Gastroesophageal sphincter (tissue), 4 donors: ENCODE measurements around the gene DOCK9. TPM values are rescaled to one million over a fixed set of nuclear protein-coding genes. Genes with fewer than 3 reads are reported as not detected.

Source experiments
- ATAC-seq: fragments of 150-250 bp; one replicate; pipeline ENCODE4 v1.9.1; 2016; ENCODE audit warnings: mild to moderate bottlenecking, moderate library complexity
- H3K27ac ChIP-seq, 4 donors: fragments of 200-600 bp; sonication (generic) in 3 of 4; 1 replicate in 3 of 4; 2 replicates in 1 of 4; pipeline ENCODE4 v1.5.1; 2016 to 2019
- H3K27me3 ChIP-seq: fragments of 200-600 bp; sonication (generic); one replicate; pipeline ENCODE4 v1.5.1; 2019
- H3K36me3 ChIP-seq, 2 donors: fragments of 200-600 bp; sonication (generic); one replicate each; pipeline ENCODE4 v1.5.1; 2019; ENCODE audit warnings: control low read depth in 1 of 2
- H3K4me1 ChIP-seq, 3 donors: fragments of 200-600 bp; sonication (generic); 1 replicate in 2 of 3; 2 replicates in 1 of 3; pipeline ENCODE4 v1.5.1; 2016 to 2019; ENCODE audit warnings: control low read depth in 2 of 3
- H3K4me3 ChIP-seq, 2 donors: fragments of 200-600 bp; sonication (generic); one replicate each; pipeline ENCODE4 v1.5.1; 2019; ENCODE audit warnings: mild to moderate bottlenecking in 1 of 2, moderate library complexity in 1 of 2
- H3K9me3 ChIP-seq, 3 donors: fragments of 200-600 bp; sonication (generic); one replicate each; pipeline ENCODE4 v1.5.1; 2017 to 2019; ENCODE audit warnings: control low read depth in 2 of 3
- EP300 ChIP-seq: sonication (generic); formaldehyde crosslinking; IDR thresholded peaks from one replicate; pipeline ENCODE4 v1.6.1; 2017; ENCODE audit warnings: antibody characterized with exemption, mild to moderate bottlenecking
- POLR2A ChIP-seq, 2 donors: fragments of 450-650 bp; IDR thresholded peaks; one replicate each; pipeline ENCODE4 v1.6.1; 2017; ENCODE audit warnings: antibody characterized with exemption in 2 of 2, mild to moderate bottlenecking in 2 of 2, moderate library complexity in 1 of 2
- POLR2AphosphoS5 ChIP-seq: sonication (generic); formaldehyde crosslinking; IDR thresholded peaks from one replicate; pipeline ENCODE4 v1.6.1; 2017; ENCODE audit warnings: antibody characterized with exemption
- WGBS, 2 donors: methylation state at CpG; one replicate each; pipeline ENCODE4 v1.1.5; 2018; ENCODE audit warnings: low coverage in 1 of 2; 5-methylcytosine and 5-hydroxymethylcytosine counted together
- total RNA-seq, 4 donors: library from RNA; depleted of rRNA; stranded (reverse); fragments of >200 nt; gene quantifications; one replicate each; pipeline ENCODE4 v1.1.0, GENCODE V29; 2016
- TF ChIP-seq, protein P1 (sequence below), 4 experiments: fragments of 200-600 bp in 2 of 4; fragments of 450-650 bp in 2 of 4; sonication (generic) in 1 of 4; IDR thresholded peaks; one replicate each; pipeline ENCODE4 v1.5.1; 2017 to 2019; ENCODE audit warnings: antibody characterized with exemption in 4 of 4, mild to moderate bottlenecking in 2 of 4, moderate library complexity in 2 of 4

Gene DOCK9
- total RNA-seq, 4 donors from 2014 or later: 84.1 to 203 (median 150) TPM

DNA sequence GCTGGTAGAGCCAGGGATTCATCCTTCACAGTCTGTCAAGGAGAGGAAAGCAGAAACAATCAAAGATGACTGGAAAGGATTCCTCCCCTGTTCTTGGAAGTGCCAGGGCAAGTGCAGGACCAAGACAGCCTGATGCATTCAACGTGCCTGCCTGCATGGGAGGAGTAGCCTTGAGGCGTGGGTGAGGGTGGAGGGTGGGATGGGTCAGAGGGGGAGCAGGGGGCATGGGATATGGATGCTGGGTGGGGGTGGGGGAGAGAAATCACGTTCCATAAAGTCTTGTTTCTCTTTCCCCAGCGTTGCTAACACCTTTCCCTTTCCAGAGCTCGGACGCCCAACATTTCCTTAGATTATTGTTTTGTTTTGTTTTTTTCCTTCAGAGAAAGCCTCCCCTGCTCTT lies 117.4 kb downstream of the DOCK9 start:
- ATAC-seq: no peak
- H3K27me3 ChIP-seq: no peaks in the 10 kb centered on the region
- H3K4me1 ChIP-seq: peaks cover 0 to 26% (median 0%) of the 10 kb centered on the region in 3 donors
- TF ChIP-seq POLR2AphosphoS5 (no peak), EP300 (no peak), POLR2A (IDR thresholded peaks at IDR 0.05) (no peak)
- TF ChIP-seq, protein P1, sequence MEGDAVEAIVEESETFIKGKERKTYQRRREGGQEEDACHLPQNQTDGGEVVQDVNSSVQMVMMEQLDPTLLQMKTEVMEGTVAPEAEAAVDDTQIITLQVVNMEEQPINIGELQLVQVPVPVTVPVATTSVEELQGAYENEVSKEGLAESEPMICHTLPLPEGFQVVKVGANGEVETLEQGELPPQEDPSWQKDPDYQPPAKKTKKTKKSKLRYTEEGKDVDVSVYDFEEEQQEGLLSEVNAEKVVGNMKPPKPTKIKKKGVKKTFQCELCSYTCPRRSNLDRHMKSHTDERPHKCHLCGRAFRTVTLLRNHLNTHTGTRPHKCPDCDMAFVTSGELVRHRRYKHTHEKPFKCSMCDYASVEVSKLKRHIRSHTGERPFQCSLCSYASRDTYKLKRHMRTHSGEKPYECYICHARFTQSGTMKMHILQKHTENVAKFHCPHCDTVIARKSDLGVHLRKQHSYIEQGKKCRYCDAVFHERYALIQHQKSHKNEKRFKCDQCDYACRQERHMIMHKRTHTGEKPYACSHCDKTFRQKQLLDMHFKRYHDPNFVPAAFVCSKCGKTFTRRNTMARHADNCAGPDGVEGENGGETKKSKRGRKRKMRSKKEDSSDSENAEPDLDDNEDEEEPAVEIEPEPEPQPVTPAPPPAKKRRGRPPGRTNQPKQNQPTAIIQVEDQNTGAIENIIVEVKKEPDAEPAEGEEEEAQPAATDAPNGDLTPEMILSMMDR (IDR thresholded peaks at IDR 0.05): no peak
- no peak overlapping the region for H3K4me3 ChIP-seq
- H3K9me3 ChIP-seq: no peaks in the 10 kb centered on the region
- 54 to 62% methylated on average over 3 to 5 of the region's 6 CpGs for WGBS, 2 donors
- peaks cover 5 to 84% of the 10 kb centered on the region in 2 donors for H3K36me3 ChIP-seq
- no peak overlapping the region for H3K27ac ChIP-seq

DNA sequence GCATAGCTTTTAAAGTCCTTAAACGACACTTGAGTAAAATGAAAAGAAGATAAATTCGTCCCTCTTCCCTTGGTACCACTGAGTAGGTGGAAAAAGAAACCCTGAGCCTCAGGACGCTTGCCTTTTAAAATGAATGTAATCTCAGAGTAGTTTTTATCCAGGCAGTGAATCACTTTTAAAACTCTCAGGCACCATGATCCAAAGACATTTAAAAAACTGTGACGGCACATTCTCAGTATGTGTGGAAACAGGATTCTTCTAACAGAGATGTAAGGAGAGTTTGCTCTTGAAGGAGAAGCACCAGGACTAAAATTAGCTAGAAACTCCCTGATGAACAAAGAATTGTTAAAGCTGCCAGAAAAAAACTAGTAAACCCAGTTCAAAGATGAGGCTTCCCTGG lies 119.7 kb downstream of the DOCK9 start:
- H3K4me1 ChIP-seq: peaks cover 0 to 39% (median 0%) of the 10 kb centered on the region in 3 donors
- 27 to 29% methylated on average over 4 of the region's 4 CpGs for WGBS, 2 donors
- no peak for TF ChIP-seq POLR2A (IDR thresholded peaks at IDR 0.05)
- no peak for TF ChIP-seq EP300
- TF ChIP-seq, protein P1 (IDR thresholded peaks at IDR 0.05): no peak
- no peak for TF ChIP-seq POLR2AphosphoS5
- H3K4me3 ChIP-seq: no peak overlapping the region
- ATAC-seq: no peak
- H3K36me3 ChIP-seq: peaks cover 5 to 87% of the 10 kb centered on the region in 2 donors
- no peaks in the 10 kb centered on the region for H3K9me3 ChIP-seq
- H3K27ac ChIP-seq: peak overlapping the region in 3 of 4 donors; percentile 54 to 62 (median 59)
- no peaks in the 10 kb centered on the region for H3K27me3 ChIP-seq

DNA sequence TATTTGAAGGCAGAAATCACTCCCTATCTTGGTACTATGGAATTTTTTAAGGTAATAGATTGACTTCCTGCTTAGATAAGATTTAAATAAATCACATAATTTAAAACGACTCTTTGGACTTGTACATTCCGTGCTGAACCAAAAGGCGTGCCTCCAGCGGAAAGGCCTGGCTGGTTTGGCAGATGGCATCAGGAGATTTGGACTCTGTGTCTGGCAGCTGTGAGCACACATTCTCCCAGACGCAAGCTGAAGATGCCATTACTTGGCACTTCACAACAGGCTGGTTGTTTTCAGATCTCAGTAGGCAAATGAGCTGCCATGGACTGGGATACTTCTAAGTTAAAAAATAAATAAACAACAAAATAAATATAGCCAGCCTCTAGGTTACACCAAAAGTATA lies 120.9 kb downstream of the DOCK9 start:
- peak overlapping the region in 3 of 4 donors; percentile 32 to 62 (median 54) for H3K27ac ChIP-seq
- no peak for ATAC-seq

DNA sequence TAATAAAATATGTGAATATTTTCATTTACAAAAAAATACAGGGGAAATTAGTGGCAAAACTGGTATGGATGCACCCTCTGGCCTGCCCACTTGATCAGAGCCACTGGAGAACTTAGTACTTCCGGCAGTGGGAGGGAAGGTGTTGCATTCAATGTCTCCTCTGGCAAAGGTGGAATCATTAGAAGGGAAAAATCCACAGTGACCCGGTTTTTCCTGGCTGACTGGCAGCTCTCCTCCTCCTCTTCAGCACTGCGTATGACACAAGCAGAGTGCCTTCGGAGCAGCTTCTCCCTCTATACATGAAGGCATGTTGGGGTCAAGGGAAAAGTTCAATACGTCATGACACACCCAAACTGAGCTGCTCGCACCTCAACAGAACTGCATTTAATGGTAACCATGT lies 123.4 kb downstream of the DOCK9 start:
- ATAC-seq: no peak
- Histone ChIP-seq H3K27me3 (no peaks in the 10 kb centered on the region), H3K27ac (peak overlapping the region in 2 of 4 donors; percentile 28 to 39), H3K4me3 (no peak overlapping the region), H3K9me3 (no peaks in the 10 kb centered on the region), H3K36me3 (peaks cover 0 to 71% of the 10 kb centered on the region in 2 donors), H3K4me1 (peaks cover 0 to 49% (median 0%) of the 10 kb centered on the region in 3 donors)
- TF ChIP-seq EP300 (no peak), POLR2AphosphoS5 (no peak), POLR2A (IDR thresholded peaks at IDR 0.05) (no peak)
- TF ChIP-seq, protein P1 (IDR thresholded peaks at IDR 0.05): no peak
- 70 to 86% methylated on average over 3 to 5 of the region's 6 CpGs for WGBS, 2 donors

More for the DNA sequence above, 120.9 kb downstream of the DOCK9 start:
- no peak overlapping the region for H3K4me3 ChIP-seq
- H3K4me1 ChIP-seq: peaks cover 0 to 49% (median 0%) of the 10 kb centered on the region in 3 donors
- no peaks in the 10 kb centered on the region for H3K9me3 ChIP-seq
- H3K27me3 ChIP-seq: no peaks in the 10 kb centered on the region
- peaks cover 0 to 78% of the 10 kb centered on the region in 2 donors for H3K36me3 ChIP-seq
- WGBS, 2 donors: 41 to 67% methylated on average over 3 to 5 of the region's 5 CpGs
- TF ChIP-seq EP300 (no peak), POLR2A (IDR thresholded peaks at IDR 0.05) (no peak), POLR2AphosphoS5 (no peak)
- TF ChIP-seq, protein P1 (IDR thresholded peaks at IDR 0.05): no peak

DNA sequence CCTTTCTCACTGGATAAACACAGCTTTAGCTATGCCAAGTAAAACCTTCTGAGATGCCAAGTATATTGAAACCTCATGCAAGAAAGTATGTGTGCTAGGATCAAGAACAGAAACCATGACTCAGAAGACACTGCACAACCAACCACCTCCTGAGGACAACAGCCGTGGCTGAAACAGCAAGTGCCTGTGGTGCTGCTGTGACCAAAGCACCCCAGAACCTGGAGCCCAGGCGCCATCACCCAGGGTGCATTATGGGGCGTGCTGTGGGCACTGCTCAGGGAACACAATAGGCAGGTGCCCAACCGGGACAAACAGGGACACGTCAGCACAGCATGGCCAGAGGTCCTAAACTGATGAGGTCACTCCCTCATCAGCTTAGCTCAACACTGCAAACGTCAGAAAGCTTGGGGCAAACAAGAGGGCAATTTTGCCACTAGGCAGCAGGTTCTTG lies 124.1 kb downstream of the DOCK9 start:
- ATAC-seq: peak; percentile 66
- no peak overlapping the region for H3K4me3 ChIP-seq
- TF ChIP-seq EP300: no peak
- TF ChIP-seq, protein P1 (IDR thresholded peaks at IDR 0.05): no peak
- TF ChIP-seq POLR2AphosphoS5: no peak
- TF ChIP-seq POLR2A (IDR thresholded peaks at IDR 0.05): no peak
- peaks cover 0 to 70% of the 10 kb centered on the region in 2 donors for H3K36me3 ChIP-seq
- peaks cover 0 to 44% (median 0%) of the 10 kb centered on the region in 3 donors for H3K4me1 ChIP-seq
- H3K9me3 ChIP-seq: no peaks in the 10 kb centered on the region
- H3K27me3 ChIP-seq: no peaks in the 10 kb centered on the region
- WGBS, 2 donors: 67% methylated on average over 2 of the region's 6 CpGs; no CpG with 5 or more reads in 1 of the 2 donors
- H3K27ac ChIP-seq: peak overlapping the region in 3 of 4 donors; percentile 39 to 50 (median 42)
